RWPE2 (cell line): ENCODE data around the gene OS9.

Experiments
- ATAC-seq: fragments of 200-7000 bp; cut with Tn5 transposase; 3 replicates; pipeline ENCODE4 v1.9.1; 2021; ENCODE audit warnings: low read depth
- DNase-seq: peaks from one replicate; pipeline ENCODE4 v3.0.0-alpha.2; 2020; ENCODE audit warnings: low spot score
- H3K27ac ChIP-seq: fragments of 450-650 bp; 2 replicates; pipeline ENCODE4 v1.5.1; 2017; ENCODE audit warnings: mild to moderate bottlenecking; ENCODE audit not compliant: poor library complexity, severe bottlenecking
- H3K27me3 ChIP-seq: fragments of 250-450 bp; sonication (Bioruptor Pico); 2 replicates; pipeline ENCODE4 v1.5.1; 2021; ENCODE audit warnings: mild to moderate bottlenecking, moderate library complexity; ENCODE audit not compliant: insufficient read depth, poor library complexity, severe bottlenecking
- H3K36me3 ChIP-seq: fragments of 250-450 bp; sonication (Bioruptor Pico); 2 replicates; pipeline ENCODE4 v1.5.1; 2020; ENCODE audit warnings: low read depth, mild to moderate bottlenecking, moderate library complexity
- H3K4me1 ChIP-seq: fragments of 250-450 bp; sonication (Bioruptor Pico); 2 replicates; pipeline ENCODE4 v1.5.1; 2021; ENCODE audit warnings: mild to moderate bottlenecking, moderate library complexity; ENCODE audit not compliant: insufficient read depth, poor library complexity, severe bottlenecking
- H3K4me3 ChIP-seq: fragments of 250-450 bp; sonication (Bioruptor Pico); 2 replicates; pipeline ENCODE4 v1.5.1; 2021; ENCODE audit warnings: mild to moderate bottlenecking, moderate library complexity; ENCODE audit not compliant: severe bottlenecking
- H3K9me3 ChIP-seq: fragments of 250-450 bp; sonication (Bioruptor Pico); 2 replicates; pipeline ENCODE4 v1.5.1; 2021; ENCODE audit warnings: mild to moderate bottlenecking, moderate library complexity; ENCODE audit not compliant: severe bottlenecking
- CTCF ChIP-seq: fragments of 450-650 bp; IDR thresholded peaks from one replicate; pipeline ENCODE4 v1.5.1; 2017; ENCODE audit warnings: mild to moderate bottlenecking, moderate library complexity; ENCODE audit not compliant: poor library complexity, severe bottlenecking

OS9 gene

GRCh38 chr12:57726151-57726883 lies 32.4 kb downstream of the OS9 start:
- H3K9me3 ChIP-seq: no peaks in the 10 kb centered on the region
- peak; percentile 96 for TF ChIP-seq CTCF
- peak overlapping the region; percentile 46 for H3K27ac ChIP-seq
- no peaks in the 10 kb centered on the region for H3K4me1 ChIP-seq
- DNase-seq (no peak), ATAC-seq (peak; percentile 86)
- H3K27me3 ChIP-seq: no peaks in the 10 kb centered on the region
- H3K4me3 ChIP-seq: peak overlapping the region; percentile 67
- H3K36me3 ChIP-seq: no peaks in the 10 kb centered on the region

- no peak for DNase-seq
- ATAC-seq: peak; percentile 5; the same call in 1 of the 3 replicates
- no peaks in the 10 kb centered on the region for H3K27me3 ChIP-seq
- H3K27ac ChIP-seq: peak overlapping the region; percentile 46
- no peaks in the 10 kb centered on the region for H3K9me3 ChIP-seq
- no peak for TF ChIP-seq CTCF
- H3K4me1 ChIP-seq: no peaks in the 10 kb centered on the region
- H3K36me3 ChIP-seq: no peaks in the 10 kb centered on the region
- H3K4me3 ChIP-seq: peak overlapping the region; percentile 67
Measured at GRCh38 chr12:57726884-57727757, 33.2 kb downstream of the OS9 start.

- Histone ChIP-seq H3K4me1 (no peaks in the 10 kb centered on the region), H3K9me3 (no peaks in the 10 kb centered on the region), H3K36me3 (no peaks in the 10 kb centered on the region), H3K4me3 (no peak overlapping the region), H3K27ac (no peak overlapping the region), H3K27me3 (no peaks in the 10 kb centered on the region)
- no peak for TF ChIP-seq CTCF
- ATAC-seq (no peak), DNase-seq (no peak)
Measured at GRCh38 chr12:57727758-57728395, 33.9 kb downstream of the OS9 start.

- Histone ChIP-seq H3K36me3 (no peaks in the 10 kb centered on the region), H3K27ac (no peak overlapping the region), H3K4me3 (no peak overlapping the region), H3K9me3 (no peaks in the 10 kb centered on the region), H3K27me3 (no peaks in the 10 kb centered on the region), H3K4me1 (no peaks in the 10 kb centered on the region)
- no peak for DNase-seq
- no peak for TF ChIP-seq CTCF
- no peak for ATAC-seq
Measured at GRCh38 chr12:57729321-57729844, 35.5 kb downstream of the OS9 start.
